HCT116 (cell line): ENCODE results near the gene MUC5B. TPM values are rescaled to one million over a fixed set of nuclear protein-coding genes. Genes with fewer than 3 reads are reported as not detected.

Source experiments
- ATAC-seq: fragments of 200-7000 bp; cut with Tn5 transposase; 2 replicates; pipeline ENCODE4 v1.9.1; 2020; ENCODE audit warnings: mild to moderate bottlenecking, moderate library complexity
- BruUV-seq: library from RNA; stranded (reverse); fragments of 400-500 nt; replicated peaks from 2 replicates; lab custom pipeline; 2021; lab: Mats Ljungman, UMichigan
- CTCF ChIA-PET: fragments of 300-600 bp; sonication (Branson Sonifier 250); formaldehyde crosslinking; loops from one replicate; lab custom pipeline; 2021; ENCODE audit warnings: antibody characterized with exemption; lab: Charles Lee
- POLR2A ChIA-PET: fragments of 300-600, 350-600 bp; sonication (Branson Sonifier 250); formaldehyde crosslinking; loops from one replicate; lab custom pipeline; 2021; ENCODE audit warnings: antibody characterized with exemption; lab: Charles Lee
- RAD21 ChIA-PET, 2 experiments: fragments of 300-600 bp; sonication (Branson Sonifier 250); formaldehyde crosslinking; loops; one replicate each; lab custom pipeline; 2023; ENCODE audit warnings: low total read pairs in 2 of 2; ENCODE audit not compliant: uncharacterized antibody in 2 of 2, unreplicated experiment in 2 of 2, low non-redundant PET in 1 of 2; lab: Charles Lee
- DNase-seq: peaks from one replicate; pipeline ENCODE4 v3.0.0-alpha.2; 2010; ENCODE audit warnings: low read depth, low spot score
- H2AFZ ChIP-seq: fragments of 200-600 bp; shearing (Covaris generic), sonication (generic); 2 replicates; pipeline ENCODE4 v1.6.1; 2017; ENCODE audit warnings: low read depth, mixed run types, mixed read lengths, antibody characterized with exemption, low read length; ENCODE audit not compliant: poor library complexity, severe bottlenecking
- H3K27ac ChIP-seq: 2 replicates; pipeline ENCODE4 v1.5.1; 2012; ENCODE audit warnings: low read depth, low read length
- H3K27me3 ChIP-seq: fragments of 200-600 bp; sonication (generic); 2 replicates; pipeline ENCODE4 v1.6.1; 2016; ENCODE audit warnings: mixed run types, low read length, mixed read lengths; ENCODE audit not compliant: insufficient read depth
- H3K36me3 ChIP-seq, 2 experiments: fragments of 200-500 bp in 1 of 2; fragments of 200-600 bp in 1 of 2; sonication (Bioruptor generic) in 1 of 2; sonication (generic) in 1 of 2; 2 replicates each; pipeline versions ENCODE4 v1.5.1 to v1.6.1; 2014 to 2016; ENCODE audit warnings: low read length in 2 of 2, inconsistent platforms in 1 of 2, mixed read lengths in 1 of 2, mixed run types in 1 of 2; ENCODE audit not compliant: insufficient read depth in 2 of 2, control insufficient read depth in 1 of 2
- H3K4me1 ChIP-seq, 2 experiments: fragments of 200-600 bp in 1 of 2; sonication (generic) in 1 of 2; 2 replicates each; pipeline versions ENCODE4 v1.5.1 to v1.6.1; 2012 to 2017; ENCODE audit warnings: low read length in 2 of 2, inconsistent platforms in 1 of 2, mild to moderate bottlenecking in 1 of 2, mixed read lengths in 1 of 2, mixed run types in 1 of 2, moderate library complexity in 1 of 2; ENCODE audit not compliant: insufficient read depth in 2 of 2, control insufficient read depth in 1 of 2
- H3K4me2 ChIP-seq: fragments of 200-600 bp; sonication (generic); 2 replicates; pipeline ENCODE4 v1.6.1; 2017; ENCODE audit warnings: mixed run types, low read length, mixed read lengths
- H3K4me3 ChIP-seq, 2 experiments: fragments of 200-600 bp in 1 of 2; sonication (generic) in 1 of 2; replicated peaks in 1 of 2; 2 replicates each; pipeline ENCODE4 v1.5.1; 2011 to 2016; ENCODE audit warnings: low read length in 2 of 2, control low read depth in 1 of 2, low read depth in 1 of 2, mild to moderate bottlenecking in 1 of 2, mixed read lengths in 1 of 2, mixed run types in 1 of 2
- H3K79me2 ChIP-seq: fragments of 200-600 bp; sonication (generic); 2 replicates; pipeline ENCODE4 v1.6.1; 2017; ENCODE audit warnings: mild to moderate bottlenecking, mixed run types, low read length, moderate library complexity, mixed read lengths; ENCODE audit not compliant: insufficient read depth
- H3K9ac ChIP-seq: fragments of 200-600 bp; sonication (generic); 2 replicates; pipeline ENCODE4 v1.6.1; 2016; ENCODE audit warnings: low read length, mixed read lengths
- H3K9me2 ChIP-seq: fragments of 200-600 bp; sonication (generic), shearing (Covaris generic); 2 replicates; pipeline ENCODE4 v1.6.1; 2017; ENCODE audit warnings: mixed run types, mild to moderate bottlenecking, moderate library complexity; ENCODE audit not compliant: insufficient read depth
- H3K9me3 ChIP-seq, 2 experiments: fragments of 200-500 bp in 1 of 2; fragments of 200-600 bp in 1 of 2; sonication (Bioruptor generic) in 1 of 2; sonication (generic) in 1 of 2; 2 replicates each; pipeline ENCODE4 v1.6.1; 2014 to 2017; ENCODE audit warnings: low read length in 2 of 2, mixed read lengths in 2 of 2, inconsistent platforms in 1 of 2, low read depth in 1 of 2, mild to moderate bottlenecking in 1 of 2, mixed run types in 1 of 2, moderate library complexity in 1 of 2; ENCODE audit not compliant: control insufficient read depth in 1 of 2, insufficient read depth in 1 of 2
- H4K20me1 ChIP-seq: fragments of 200-600 bp; sonication (generic), shearing (Covaris generic); 2 replicates; pipeline ENCODE4 v1.6.1; 2017; ENCODE audit warnings: mixed run types, mild to moderate bottlenecking, moderate library complexity; ENCODE audit not compliant: insufficient read depth
- CBX3 ChIP-seq: IDR thresholded peaks from 2 replicates; pipeline ENCODE4 v1.6.1; 2012; ENCODE audit warnings: low read depth
- CEBPB ChIP-seq: IDR thresholded peaks from 2 replicates; pipeline ENCODE4 v1.6.1; 2012; ENCODE audit warnings: low read depth
- EGR1 ChIP-seq: IDR thresholded peaks from 2 replicates; pipeline ENCODE4 v1.6.1; 2012; ENCODE audit warnings: low read depth
- EZH2phosphoT487 ChIP-seq: fragments of 200-600 bp; IDR thresholded peaks from 2 replicates; pipeline ENCODE4 v1.6.1; 2018; ENCODE audit warnings: antibody characterized with exemption, borderline replicate concordance
- FOSL1 ChIP-seq: IDR thresholded peaks from 2 replicates; pipeline ENCODE4 v1.6.1; 2012; ENCODE audit warnings: low read depth
- JUND ChIP-seq: IDR thresholded peaks from 2 replicates; pipeline ENCODE4 v1.6.1; 2012
- MAX ChIP-seq: IDR thresholded peaks from 2 replicates; pipeline ENCODE4 v1.6.1; 2012
- POLR2A ChIP-seq: IDR thresholded peaks from 2 replicates; pipeline ENCODE4 v1.7.0; 2011; ENCODE audit warnings: borderline replicate concordance; ENCODE audit not compliant: insufficient read depth, insufficient read length; ENCODE audit errors: extremely low read depth
- POLR2AphosphoS5 ChIP-seq: IDR thresholded peaks from 2 replicates; pipeline ENCODE4 v1.6.1; 2011; ENCODE audit warnings: mild to moderate bottlenecking, low read depth, low read length, moderate library complexity
- RAD21 ChIP-seq: IDR thresholded peaks from 2 replicates; pipeline ENCODE4 v1.6.1; 2012; ENCODE audit warnings: low read depth, mild to moderate bottlenecking
- SP1 ChIP-seq: IDR thresholded peaks from 2 replicates; pipeline ENCODE4 v1.6.1; 2012; ENCODE audit warnings: low read depth
- SRF ChIP-seq: IDR thresholded peaks from 2 replicates; pipeline ENCODE4 v1.6.1; 2012; ENCODE audit warnings: low read depth
- TCF7L2 ChIP-seq: IDR thresholded peaks from 2 replicates; pipeline ENCODE4 v1.7.0; 2011; ENCODE audit warnings: borderline replicate concordance, inconsistent platforms; ENCODE audit not compliant: insufficient read depth, insufficient read length; ENCODE audit errors: extremely low read depth
- YY1 ChIP-seq: IDR thresholded peaks from 2 replicates; pipeline ENCODE4 v1.6.1; 2011; ENCODE audit warnings: low read length, low read depth, moderate library complexity, mild to moderate bottlenecking; ENCODE audit not compliant: insufficient replicate concordance; ENCODE audit errors: extremely low read depth
- ZBTB33 ChIP-seq: IDR thresholded peaks from 2 replicates; pipeline ENCODE4 v1.6.1; 2011; ENCODE audit warnings: mild to moderate bottlenecking, low read length, moderate library complexity; ENCODE audit not compliant: insufficient replicate concordance; ENCODE audit errors: extremely low read depth
- ZFX ChIP-seq: fragments of 450-650 bp; IDR thresholded peaks from 2 replicates; pipeline ENCODE4 v1.6.1; 2017
- ZNF274 ChIP-seq: fragments of 200-500 bp; sonication (Bioruptor generic); IDR thresholded peaks from 2 replicates; pipeline ENCODE4 v1.6.1; 2014; ENCODE audit warnings: mild to moderate bottlenecking, low read depth, low read length, inconsistent platforms
- intact Hi-C: fragments of 100-400 bp; cut with micrococcal nuclease; formaldehyde crosslinking; loops from 2 replicates; pipeline ENCODE4 v1.10.0; 2022
- total RNA-seq: library from RNA; stranded (reverse); gene quantifications from one replicate; pipeline ENCODE4 v1.2.1, GENCODE V29; 2021; ENCODE audit not compliant: unreplicated experiment
- TF ChIP-seq, protein P1 (sequence below): IDR thresholded peaks from 2 replicates; pipeline ENCODE4 v1.6.1; 2012; ENCODE audit warnings: low read depth

MUC5B gene
- total RNA-seq, 1 experiment from 2014 or later, result 1.5 TPM

DNA sequence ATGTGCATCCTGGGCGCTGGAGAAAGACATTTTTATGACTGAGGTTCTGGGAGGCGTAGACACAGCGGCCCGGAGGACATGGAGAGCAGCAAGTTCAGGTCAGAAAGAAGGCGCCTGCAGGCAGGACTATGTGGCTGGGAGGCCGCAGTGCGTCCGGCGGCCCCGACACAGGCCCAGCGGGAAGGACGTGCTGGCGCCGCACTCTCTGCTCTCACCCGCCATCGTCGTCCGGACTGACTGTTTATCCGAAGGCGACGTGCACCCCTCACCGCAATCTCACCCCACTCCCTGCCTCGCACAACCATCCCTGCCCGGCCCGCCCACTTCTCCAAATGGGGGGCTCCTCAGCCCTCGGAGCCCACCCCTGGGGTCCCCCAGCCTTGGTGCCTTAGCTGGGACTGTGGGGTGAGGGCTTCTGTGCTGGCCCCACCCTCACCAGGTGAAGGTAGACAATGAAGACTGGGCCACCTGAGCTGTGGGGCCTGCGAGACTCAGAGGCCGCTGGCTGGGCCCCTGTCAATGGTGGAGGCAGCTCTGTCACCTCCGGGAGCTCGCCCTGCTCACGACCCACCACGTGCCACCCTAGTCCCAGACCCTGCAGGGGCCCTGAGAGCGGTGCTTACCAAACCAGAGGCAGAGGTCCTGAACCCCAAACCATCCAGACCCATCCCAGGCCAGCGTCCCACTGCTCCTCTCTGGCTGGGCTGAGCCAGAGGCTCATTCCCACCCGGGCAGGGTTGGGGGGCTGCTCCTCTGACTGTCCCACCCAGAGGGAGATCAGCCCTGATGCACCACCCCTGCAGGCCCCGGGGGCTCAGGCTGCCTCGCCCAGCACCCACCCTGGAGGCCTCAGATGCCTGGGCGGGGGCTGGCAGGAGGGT is 16.2 kb upstream of the MUC5B start:
- TF ChIP-seq JUND, result no peak
- TF ChIP-seq ZFX, result no peak
- TF ChIP-seq FOSL1, result no peak
- no peak for TF ChIP-seq RAD21
- no peak for TF ChIP-seq CBX3
- no peak for TF ChIP-seq MAX
- TF ChIP-seq POLR2AphosphoS5, result no peak
- no peak for TF ChIP-seq EZH2phosphoT487
- TF ChIP-seq, protein P1, sequence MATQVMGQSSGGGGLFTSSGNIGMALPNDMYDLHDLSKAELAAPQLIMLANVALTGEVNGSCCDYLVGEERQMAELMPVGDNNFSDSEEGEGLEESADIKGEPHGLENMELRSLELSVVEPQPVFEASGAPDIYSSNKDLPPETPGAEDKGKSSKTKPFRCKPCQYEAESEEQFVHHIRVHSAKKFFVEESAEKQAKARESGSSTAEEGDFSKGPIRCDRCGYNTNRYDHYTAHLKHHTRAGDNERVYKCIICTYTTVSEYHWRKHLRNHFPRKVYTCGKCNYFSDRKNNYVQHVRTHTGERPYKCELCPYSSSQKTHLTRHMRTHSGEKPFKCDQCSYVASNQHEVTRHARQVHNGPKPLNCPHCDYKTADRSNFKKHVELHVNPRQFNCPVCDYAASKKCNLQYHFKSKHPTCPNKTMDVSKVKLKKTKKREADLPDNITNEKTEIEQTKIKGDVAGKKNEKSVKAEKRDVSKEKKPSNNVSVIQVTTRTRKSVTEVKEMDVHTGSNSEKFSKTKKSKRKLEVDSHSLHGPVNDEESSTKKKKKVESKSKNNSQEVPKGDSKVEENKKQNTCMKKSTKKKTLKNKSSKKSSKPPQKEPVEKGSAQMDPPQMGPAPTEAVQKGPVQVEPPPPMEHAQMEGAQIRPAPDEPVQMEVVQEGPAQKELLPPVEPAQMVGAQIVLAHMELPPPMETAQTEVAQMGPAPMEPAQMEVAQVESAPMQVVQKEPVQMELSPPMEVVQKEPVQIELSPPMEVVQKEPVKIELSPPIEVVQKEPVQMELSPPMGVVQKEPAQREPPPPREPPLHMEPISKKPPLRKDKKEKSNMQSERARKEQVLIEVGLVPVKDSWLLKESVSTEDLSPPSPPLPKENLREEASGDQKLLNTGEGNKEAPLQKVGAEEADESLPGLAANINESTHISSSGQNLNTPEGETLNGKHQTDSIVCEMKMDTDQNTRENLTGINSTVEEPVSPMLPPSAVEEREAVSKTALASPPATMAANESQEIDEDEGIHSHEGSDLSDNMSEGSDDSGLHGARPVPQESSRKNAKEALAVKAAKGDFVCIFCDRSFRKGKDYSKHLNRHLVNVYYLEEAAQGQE, result no peak
- no peak for TF ChIP-seq SP1
- TF ChIP-seq TCF7L2, result no peak
- no peak for TF ChIP-seq CEBPB
- no peak for TF ChIP-seq ZNF274
- TF ChIP-seq EGR1, result no peak
- TF ChIP-seq YY1, result no peak
- no peak for TF ChIP-seq SRF
- TF ChIP-seq POLR2A, result no peak
- TF ChIP-seq ZBTB33, result no peak
- no peaks in the 10 kb centered on the region; a peak in 1 of 4 replicates for H3K9me3 ChIP-seq
- no peak overlapping the region for H3K27ac ChIP-seq
- no peak overlapping the region for H3K4me3 ChIP-seq
- POLR2A ChIA-PET, result no interaction called here
- no peak overlapping the region for H3K9ac ChIP-seq
- CTCF ChIA-PET, result no interaction called here
- RAD21 ChIA-PET, result no interaction called here
- no peak overlapping the region for H2AFZ ChIP-seq
- DNase-seq, result no peak
- no peaks in the 10 kb centered on the region for H3K79me2 ChIP-seq
- peaks cover 13 to 17% of the 10 kb centered on the region in 2 experiments for H3K4me1 ChIP-seq
- no peaks in the 10 kb centered on the region for H3K27me3 ChIP-seq
- H3K9me2 ChIP-seq, result no peaks in the 10 kb centered on the region
- H4K20me1 ChIP-seq, result no peaks in the 10 kb centered on the region
- H3K36me3 ChIP-seq, result no peaks in the 10 kb centered on the region
- intact Hi-C loops, result no loop called here
- H3K4me2 ChIP-seq, result no peak overlapping the region
- no TSS peak for BruUV-seq
- no peak for ATAC-seq
